Bone marrow (tissue), 2 donors: Measurements from ENCODE around the gene NLRX1.
"Not testable (repeated sequence)": the region's sequence is repeated elsewhere in the genome, so short reads cannot be mapped to it uniquely, and the experiment has no call there.

ENCODE experiments used
- DNase-seq, 2 donors: peaks; one replicate each; lab custom pipeline; 2025; lab: John Stamatoyannopoulos, UW

The NLRX1 gene

GRCh38 chr11:119187123-119187892 is 18.8 kb downstream of the NLRX1 start:
- DNase-seq, result no peak

- DNase-seq, result no peak
These were observed 19.5 kb downstream of the NLRX1 start for GRCh38 chr11:119188067-119188466.

- DNase-seq, result no peak
These were observed 20.4 kb downstream of the NLRX1 start for GRCh38 chr11:119188887-119189286.

- no peak for DNase-seq
These were observed 20.9 kb downstream of the NLRX1 start for GRCh38 chr11:119189393-119189792.

GRCh38 chr11:119190531-119190930 is 22.0 kb downstream of the NLRX1 start:
- DNase-seq, result no peak

GRCh38 chr11:119191265-119191664 is 22.7 kb downstream of the NLRX1 start:
- not testable (repeated sequence) for DNase-seq

- no peak for DNase-seq
These were observed 23.6 kb downstream of the NLRX1 start for GRCh38 chr11:119192111-119192510.

GRCh38 chr11:119193001-119193400 is 24.5 kb downstream of the NLRX1 start:
- DNase-seq, result no peak

- no peak for DNase-seq
These were observed 25.1 kb downstream of the NLRX1 start for GRCh38 chr11:119193626-119194025.

GRCh38 chr11:119194811-119195440 is 26.4 kb downstream of the NLRX1 start:
- DNase-seq, result no peak

GRCh38 chr11:119195680-119196079 is 27.2 kb downstream of the NLRX1 start:
- DNase-seq, result no peak

GRCh38 chr11:119196833-119197483 is 28.4 kb downstream of the NLRX1 start:
- peak; percentile 4 to 90 for DNase-seq

GRCh38 chr11:119198925-119199324 is 30.4 kb downstream of the NLRX1 start:
- no peak for DNase-seq

- not testable (repeated sequence) for DNase-seq
These were observed 32.7 kb downstream of the NLRX1 start for GRCh38 chr11:119201236-119201635.

- DNase-seq, result no peak
These were observed 34.0 kb downstream of the NLRX1 start for GRCh38 chr11:119202554-119202953.

- no peak for DNase-seq
These were observed 35.5 kb downstream of the NLRX1 start for GRCh38 chr11:119204066-119204465.

- peak in 1 of 2 donors; percentile 24 for DNase-seq
These were observed 36.6 kb downstream of the NLRX1 start for GRCh38 chr11:119205080-119205479.

GRCh38 chr11:119205574-119206510 is 37.3 kb downstream of the NLRX1 start, which contains the start of gene CBL:
CBL (plus strand) TSS chr11:119206339; CDS start chr11:119206418, 79 bp downstream.
- peak; percentile 72 to 92 for DNase-seq

GRCh38 chr11:119206511-119207414 is 38.2 kb downstream of the NLRX1 start:
- peak; percentile 6 to 75 for DNase-seq

GRCh38 chr11:119207415-119207960 is 39.0 kb downstream of the NLRX1 start:
- no peak for DNase-seq
